SW 1271 (cell line): ENCODE data around the gene ZNF189.

Source experiments
- DNase-seq, 2 experiments: peaks; one replicate each; lab custom pipeline; 2025; lab: John Stamatoyannopoulos, UW

ZNF189 gene

GRCh38 chr9:101418518-101419430 is 20.1 kb downstream of the ZNF189 start:
- DNase-seq: no peak

DNA sequence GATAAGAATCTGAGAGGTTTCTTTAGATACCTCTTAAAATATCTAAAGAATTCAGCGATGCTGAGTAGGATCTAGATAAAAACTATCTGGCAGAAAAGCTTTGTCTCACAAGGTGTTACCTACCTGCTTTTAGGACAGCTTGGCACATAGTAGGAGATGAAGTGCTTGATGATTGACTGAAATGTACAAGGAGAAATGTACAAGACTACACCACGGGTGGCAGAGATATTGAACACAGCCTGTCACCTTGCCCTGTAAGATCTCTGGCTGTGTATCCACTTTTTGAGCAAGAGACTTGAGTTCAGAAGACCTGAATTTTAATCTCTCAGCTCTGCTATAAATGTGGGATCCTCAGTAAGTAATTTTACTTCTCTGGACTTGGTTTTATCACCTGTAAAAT is 21.2 kb downstream of the ZNF189 start:
- DNase-seq: no peak

- DNase-seq: no peak
Measured at GRCh38 chr9:101421653-101422065, 23.0 kb downstream of the ZNF189 start.

DNA sequence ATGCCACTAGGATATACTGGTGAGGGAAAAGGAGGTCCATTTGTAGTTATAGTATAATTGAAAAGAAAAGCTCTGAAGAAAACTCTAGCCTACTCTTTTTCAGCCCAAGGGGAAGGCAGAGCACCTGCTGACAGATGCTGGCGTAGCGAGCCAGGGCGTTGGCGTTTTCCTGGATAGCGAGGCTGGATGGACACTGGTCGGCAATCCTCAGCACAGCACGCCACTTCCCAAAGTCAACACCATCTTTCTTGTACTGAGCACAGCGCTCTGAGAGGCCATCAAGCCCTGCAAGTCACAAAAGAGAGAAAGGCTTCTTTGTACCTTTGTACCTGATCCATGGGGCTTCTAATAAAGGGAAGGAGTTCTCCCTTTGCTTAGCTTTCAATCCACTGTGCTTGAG is 28.7 kb downstream of the ZNF189 start:
- no peak for DNase-seq

GRCh38 chr9:101427957-101428655 is 29.5 kb downstream of the ZNF189 start:
- DNase-seq: no peak

DNA sequence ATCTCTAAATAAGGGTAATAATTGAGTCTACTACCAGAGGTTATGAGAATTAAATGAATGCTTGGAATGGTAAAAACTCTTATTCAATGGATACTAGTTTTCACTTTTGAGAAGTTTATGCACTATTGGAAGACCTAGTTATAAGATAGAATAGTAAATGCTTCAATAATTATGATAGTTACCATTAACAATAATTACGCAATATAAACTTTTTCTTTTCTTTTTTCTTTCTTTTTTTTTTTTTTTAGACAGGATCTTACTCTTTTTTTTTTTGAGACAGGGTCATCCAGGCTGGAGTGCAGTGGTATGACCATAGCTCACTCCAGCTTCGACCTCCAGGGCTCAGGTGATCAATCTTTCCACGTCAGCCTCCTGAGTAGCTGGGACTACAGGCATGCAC is 30.3 kb downstream of the ZNF189 start:
- DNase-seq: no peak

DNA sequence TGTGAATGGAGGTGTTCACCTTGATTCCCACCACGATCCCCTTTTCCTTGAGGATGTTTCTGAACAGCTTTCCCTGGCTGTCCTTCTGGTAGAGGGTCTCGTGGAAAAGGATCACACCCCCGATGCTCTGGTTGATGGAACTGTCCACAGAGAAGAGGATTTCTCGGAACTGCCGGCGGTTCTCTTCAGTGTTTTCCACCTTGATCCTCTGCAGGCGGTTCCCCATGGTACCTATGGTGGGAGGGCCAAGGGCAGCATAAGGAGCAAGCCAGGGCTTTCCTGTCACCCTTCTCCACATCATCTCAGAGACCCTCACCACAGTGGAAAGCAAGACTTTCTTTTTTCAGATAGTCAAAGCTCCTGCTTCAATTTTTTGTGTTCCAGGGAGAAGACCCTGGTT is 31.1 kb downstream of the ZNF189 start:
- DNase-seq: no peak

DNA sequence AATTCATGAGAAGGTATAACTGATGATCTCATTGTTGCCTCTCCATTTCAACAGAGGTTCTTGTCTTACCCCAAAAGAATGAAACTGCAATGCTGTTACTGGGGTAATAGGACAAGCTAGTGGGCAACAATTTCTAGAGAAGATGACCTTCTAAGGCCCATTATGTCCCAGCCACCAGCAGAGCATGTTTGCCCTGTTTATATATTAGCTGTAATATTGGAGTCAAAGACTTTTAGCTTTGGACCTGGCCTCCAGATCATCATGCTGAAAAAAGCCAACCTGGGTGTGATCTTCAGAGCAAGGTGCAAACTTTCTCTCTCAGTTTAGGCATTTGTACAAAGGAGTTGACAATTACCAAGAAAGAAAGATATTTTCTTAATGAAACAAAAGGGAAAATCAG is 33.5 kb downstream of the ZNF189 start:
- no peak for DNase-seq

GRCh38 chr9:101432740-101433139 is 34.1 kb downstream of the ZNF189 start:
- no peak for DNase-seq

GRCh38 chr9:101433229-101433628 is 34.6 kb downstream of the ZNF189 start:
- no peak for DNase-seq

GRCh38 chr9:101434998-101435397 is 36.3 kb downstream of the ZNF189 start:
- no peak for DNase-seq

- DNase-seq: no peak
Measured at GRCh38 chr9:101435601-101436079, 37.0 kb downstream of the ZNF189 start, which contains the start of gene ALDOB. Gene ALDOB, minus strand, starts transcription at chr9:101435774. Its CDS starts 4,887 bp downstream, at chr9:101430887.

- DNase-seq: no peak
Measured at GRCh38 chr9:101437806-101438232, 39.2 kb downstream of the ZNF189 start.

- DNase-seq: no peak
Measured at GRCh38 chr9:101438523-101438922, 39.9 kb downstream of the ZNF189 start.

DNA sequence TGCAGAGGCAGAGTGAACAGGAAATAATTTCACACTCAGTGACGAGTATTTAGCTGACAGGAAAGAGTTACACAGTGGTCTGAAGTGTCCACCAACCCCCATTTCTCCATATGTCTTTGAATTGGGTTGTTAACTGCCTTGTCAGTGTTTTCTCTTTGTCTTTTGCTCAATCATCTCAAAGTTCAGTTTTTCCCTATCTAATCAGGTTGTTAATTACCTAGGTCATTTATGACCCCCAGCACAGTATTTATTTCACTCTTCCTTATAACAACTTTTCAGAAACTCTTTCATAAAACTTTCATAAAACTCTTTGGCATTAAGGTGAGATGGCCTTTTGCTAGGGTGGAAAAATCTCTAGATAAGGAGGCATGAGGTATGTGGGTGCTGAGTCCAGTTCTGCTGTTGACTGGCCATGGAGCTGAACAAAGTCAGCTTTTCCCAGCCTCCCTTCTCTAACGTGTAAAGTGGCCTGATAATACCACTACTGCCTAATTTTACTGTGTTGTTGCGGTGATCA is 42.1 kb downstream of the ZNF189 start:
- DNase-seq: no peak

DNA sequence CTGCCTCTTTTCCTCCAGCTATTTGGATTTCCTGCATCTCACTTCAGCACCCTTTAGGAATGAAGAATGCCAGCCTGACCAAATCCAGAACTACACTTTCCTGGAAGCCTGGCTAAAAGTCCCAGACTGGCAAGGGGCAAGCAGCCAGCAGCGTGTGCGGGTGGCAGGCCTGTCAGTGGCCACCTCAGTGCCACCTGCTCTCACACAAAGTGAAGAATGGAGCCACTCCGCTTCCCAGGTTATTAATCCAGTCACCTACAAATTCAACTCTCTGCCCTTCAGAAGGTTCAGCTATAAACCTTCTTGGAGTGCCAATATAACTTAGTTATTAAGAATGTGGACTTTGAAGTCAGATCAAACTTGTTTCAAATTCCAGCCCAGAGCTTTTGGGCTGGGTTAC is 43.7 kb downstream of the ZNF189 start:
- DNase-seq: no peak

DNA sequence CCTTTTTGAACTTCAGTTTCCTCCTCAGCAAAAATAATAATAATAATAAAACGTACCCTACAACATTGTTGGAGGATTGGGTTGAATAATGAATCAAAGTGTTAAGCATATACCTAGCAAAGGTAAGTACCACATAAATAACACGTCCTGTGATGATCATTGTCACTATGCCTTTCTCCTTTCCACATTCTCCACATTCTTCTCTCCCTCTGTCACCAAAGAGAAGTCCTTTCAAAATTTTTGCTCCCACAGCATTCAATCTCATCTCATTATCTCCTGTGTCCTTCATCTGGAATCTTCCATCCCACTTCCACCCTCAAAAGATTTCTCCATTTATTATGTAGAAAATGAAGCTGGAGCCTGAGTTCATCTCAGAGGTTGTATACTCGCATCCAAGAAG is 44.1 kb downstream of the ZNF189 start:
- no peak for DNase-seq

GRCh38 chr9:101443364-101443771 is 44.7 kb downstream of the ZNF189 start:
- DNase-seq: no peak

DNA sequence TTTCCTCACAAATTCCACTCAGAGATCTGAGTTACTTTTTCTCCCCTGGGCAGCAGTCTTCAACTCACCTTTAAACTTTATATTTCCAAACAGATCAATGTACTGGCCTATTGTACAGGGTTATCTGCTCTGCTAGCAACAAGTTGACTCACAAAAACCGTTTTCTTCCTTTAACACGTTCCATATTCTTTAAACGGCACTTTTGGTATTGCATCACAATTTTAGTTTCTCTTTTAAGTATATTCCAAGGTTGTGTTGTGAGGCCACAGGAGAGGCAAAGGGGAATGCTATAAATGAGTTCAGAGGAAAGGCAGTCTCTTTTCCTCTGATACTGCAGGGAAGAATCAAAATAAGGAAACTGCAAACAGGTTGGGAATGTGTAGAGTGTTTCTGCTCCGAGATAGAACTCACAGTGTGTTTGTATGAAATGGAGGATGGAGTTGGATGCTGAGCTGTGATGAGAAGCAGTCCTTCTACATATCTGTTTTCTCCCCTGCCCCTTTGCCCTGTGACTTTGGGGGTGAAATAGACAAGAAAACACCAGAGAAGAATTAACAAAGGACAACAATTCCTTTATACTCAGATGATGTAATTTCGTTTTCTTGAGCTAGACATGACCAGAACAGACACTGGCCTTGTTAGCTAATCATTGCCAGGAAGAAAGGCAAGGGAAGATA is 46.8 kb downstream of the ZNF189 start:
- DNase-seq: no peak

DNA sequence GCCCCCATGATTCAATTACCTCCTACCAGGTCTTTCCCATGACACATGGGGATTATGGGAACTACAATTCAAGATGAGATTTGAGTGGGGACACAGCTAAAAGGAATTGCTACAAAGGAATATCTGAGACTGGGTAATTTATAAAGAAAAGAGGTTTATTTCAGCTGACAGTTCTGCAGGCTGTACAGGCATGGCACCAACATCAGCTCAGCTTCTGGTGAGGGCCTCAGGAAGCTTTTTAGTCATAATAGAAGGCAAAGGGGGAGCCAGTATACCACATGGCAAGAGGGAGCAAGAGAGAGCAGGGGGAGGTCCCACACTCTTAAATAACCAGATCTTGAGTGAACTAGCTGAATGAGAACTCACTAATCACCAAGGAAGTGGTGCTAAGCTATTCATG is 48.1 kb downstream of the ZNF189 start:
- DNase-seq: no peak

- no peak for DNase-seq
Measured at GRCh38 chr9:101448680-101449070, 50.0 kb downstream of the ZNF189 start.

DNA sequence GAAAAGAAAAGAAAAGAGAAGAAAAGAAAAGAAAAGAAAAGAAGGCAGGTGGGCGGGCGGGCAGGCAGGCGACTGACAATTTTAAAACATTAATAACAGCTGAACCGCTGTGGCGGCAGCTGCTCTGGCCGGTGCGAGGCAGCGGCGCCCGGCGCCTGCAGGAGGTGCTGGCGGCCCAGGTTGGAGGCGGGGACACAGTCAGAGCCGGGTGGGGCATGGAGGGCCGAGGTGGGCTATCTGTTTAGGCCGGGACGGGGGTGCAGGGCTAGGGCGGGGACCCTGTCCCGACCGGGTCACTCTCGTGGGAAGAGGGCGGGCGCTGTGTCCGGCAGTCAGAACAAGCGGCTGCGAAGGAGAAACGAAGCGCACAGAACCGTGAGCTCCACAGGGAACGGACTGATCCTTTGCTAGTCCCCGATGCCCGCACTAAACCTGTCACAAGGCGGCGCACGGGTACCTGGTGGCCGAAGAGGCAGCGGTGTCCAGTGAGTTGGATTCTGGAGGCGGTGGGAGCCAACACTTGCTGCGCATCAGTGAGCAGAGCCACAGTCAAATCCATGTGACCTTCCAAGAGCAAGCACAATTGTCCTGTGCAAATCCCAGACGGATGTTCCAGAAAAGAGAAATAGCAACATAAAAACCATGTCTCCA is 50.5 kb downstream of the ZNF189 start:
- peak; percentile 38 to 85 for DNase-seq
